ENCODE results near the gene RBM22. TPM values are rescaled to one million over a fixed set of nuclear protein-coding genes. Genes with fewer than 3 reads are reported as not detected.

RBM22 gene
- total and polyA plus RNA-seq, 2 of the 4 experiments (the other 2 are of a cell fraction), result 26.2 to 34.2 TPM

DNA sequence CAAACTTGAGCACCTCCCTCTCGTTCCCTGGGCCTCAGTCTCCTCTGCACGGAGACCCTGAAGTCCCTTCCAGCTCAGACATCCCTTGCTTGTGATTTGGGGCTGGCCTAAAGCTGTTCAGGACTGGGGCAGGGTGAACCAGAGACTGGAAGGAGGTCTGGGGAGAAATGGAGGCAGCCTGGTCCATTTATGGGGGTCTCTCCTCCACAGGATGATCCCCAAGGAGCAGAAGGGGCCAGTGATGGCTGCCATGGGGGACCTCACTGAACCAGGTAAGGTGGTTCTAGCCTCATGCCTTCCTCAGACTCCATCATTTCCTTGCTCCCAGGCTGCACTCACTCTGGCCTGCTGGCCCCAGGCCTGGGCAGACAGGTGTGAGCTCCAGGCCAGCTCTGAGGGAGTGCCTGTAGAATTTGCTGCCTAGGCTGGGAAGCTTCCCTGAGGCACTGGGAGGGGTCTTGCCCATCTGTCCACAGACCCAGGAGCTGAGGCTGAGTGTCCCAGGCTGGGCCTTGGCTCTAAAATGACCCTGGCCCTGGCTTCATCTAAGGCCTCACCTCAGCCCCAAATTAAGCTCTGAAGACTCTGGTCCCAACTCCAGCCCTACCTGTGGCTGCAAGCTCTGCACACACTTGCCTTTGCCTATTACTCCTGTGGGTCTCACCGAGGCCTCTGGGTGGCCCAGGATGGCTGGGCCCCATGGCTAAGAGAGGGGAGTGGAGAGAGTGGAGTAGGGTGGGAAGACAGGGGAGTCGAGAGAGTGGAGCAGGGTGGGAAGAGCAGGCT lies 37.9 kb downstream of the RBM22 start:
- no peak overlapping the region for H2AFZ ChIP-seq (replicated peaks; ENCODE audit: low read length, poor library complexity)
- ChIA-PET POLR2A (ENCODE audit: unreplicated experiment) (no interaction called here), CTCF (interaction anchor here (0.7 kb wide), 1 partner anchor 101 kb away, joined by 3 read pairs; no protein-coding TSS in a partner anchor)
- no peak overlapping the region for H2BK15ac ChIP-seq (ENCODE audit: low read depth, low read length)
- no peak overlapping the region for H3K18ac ChIP-seq (ENCODE audit: low read depth, low read length)
- H3K27me3 ChIP-seq (ENCODE audit: control insufficient read depth, insufficient read depth, low read length), result peaks cover 9% of the 10 kb centered on the region
- no peak for ATAC-seq (ENCODE audit: low read depth)
- H3K4me1 ChIP-seq (ENCODE audit: control insufficient read depth, insufficient read depth, low read length), result peaks cover 12% of the 10 kb centered on the region
- in situ Hi-C loops (cut with MboI; ENCODE audit: low sequenced_read_pairs) (no loop called here), intact Hi-C loops (cut with micrococcal nuclease) (no loop called here), dilution Hi-C loops (cut with HindIII; ENCODE audit: low sequenced_read_pairs, unreplicated experiment) (no loop called here)
- no peaks in the 10 kb centered on the region for H3K9me3 ChIP-seq (ENCODE audit: control insufficient read depth, insufficient read depth, low read length)
- H3K9ac ChIP-seq (ENCODE audit: low read depth, low read length), result no peak overlapping the region
- H3K56ac ChIP-seq (ENCODE audit: extremely low read depth, insufficient read depth, low read length), result no peak overlapping the region
- no peak overlapping the region for H2BK120ac ChIP-seq (ENCODE audit: low read depth, low read length)
- DNase-seq, result no peak
- H2BK5ac ChIP-seq (ENCODE audit: low read depth, low read length, poor library complexity, severe bottlenecking), result no peak overlapping the region
- H3K27ac ChIP-seq (ENCODE audit: insufficient read depth, low read length), result no peak overlapping the region
- WGBS, 2 experiments (ENCODE audit: extremely low coverage in 2 of 2, insufficient read length in 1 of 2), result no CpG with 5 or more reads among the region's 4 CpGs
- H4K91ac ChIP-seq (ENCODE audit: insufficient read depth, low read depth, low read length), result no peak overlapping the region
- H3K79me1 ChIP-seq (ENCODE audit: low read depth in 1 of 2, low read length in 2 of 2), result no peaks in the 10 kb centered on the region
- no peaks in the 10 kb centered on the region; the same call in 1 of the 2 replicates for H4K20me1 ChIP-seq (ENCODE audit: insufficient read depth, low read length)
- H2AK5ac ChIP-seq (ENCODE audit: low read depth, low read length), result no peak overlapping the region
- H3K4me2 ChIP-seq (ENCODE audit: low read depth, low read length), result no peak overlapping the region
- no peak overlapping the region for H3K14ac ChIP-seq (replicated peaks; ENCODE audit: low read depth, low read length)
- H4K5ac ChIP-seq (ENCODE audit: low read depth, low read length), result no peak overlapping the region
- no TSS peak for BruUV-seq (replicated peaks)
- H3K4me3 ChIP-seq (ENCODE audit: insufficient read depth, low read depth, low read length), result no peak overlapping the region
- peaks cover 4% of the 10 kb centered on the region; the same call in 1 of the 2 replicates for H3K9me1 ChIP-seq (ENCODE audit: insufficient read depth, low read length)
- no peak overlapping the region for H3K23ac ChIP-seq (ENCODE audit: low read depth, low read length)
- no peak overlapping the region for H3K4ac ChIP-seq (ENCODE audit: low read depth, low read length)
- no peaks in the 10 kb centered on the region for H3K36me3 ChIP-seq (ENCODE audit: control insufficient read depth, insufficient read depth, low read length)
- no peak overlapping the region for H2BK20ac ChIP-seq (ENCODE audit: low read depth, low read length)
- H2AK9ac ChIP-seq (replicated peaks; ENCODE audit: low read depth, low read length, poor library complexity), result no peak overlapping the region
- no peak overlapping the region for H4K8ac ChIP-seq (ENCODE audit: low read depth in 2 of 2, low read length in 2 of 2)
- TF ChIP-seq FOS (IDR thresholded peaks at IDR 0.05; ENCODE audit: low read depth, low read length) (no peak), MAZ (IDR thresholded peaks at IDR 0.05; ENCODE audit: borderline replicate concordance, low read depth, low read length) (no peak), CHD1 (IDR thresholded peaks at IDR 0.05; ENCODE audit: low read depth, low read length) (no peak), RFX5 (IDR thresholded peaks at IDR 0.05; ENCODE audit: low read depth, low read length) (no peak), MAFK (IDR thresholded peaks at IDR 0.05; ENCODE audit: low read depth, low read length) (no peak), POLR2A (IDR thresholded peaks at IDR 0.05; ENCODE audit: low read depth, low read length) (no peak), BHLHE40 (IDR thresholded peaks at IDR 0.05; ENCODE audit: low read depth, low read length) (no peak), MXI1 (IDR thresholded peaks at IDR 0.05; ENCODE audit: borderline replicate concordance, low read depth, low read length) (no peak), RAD21 (IDR thresholded peaks at IDR 0.05; ENCODE audit: low read length) (no peak), SMC3 (IDR thresholded peaks at IDR 0.05; ENCODE audit: low read depth, low read length) (no peak), NFE2L2 (IDR thresholded peaks at IDR 0.05; ENCODE audit: low read depth, low read length) (no peak), CEBPB (IDR thresholded peaks at IDR 0.05; ENCODE audit: low read depth, low read length) (no peak)
- TF ChIP-seq, protein P1, sequence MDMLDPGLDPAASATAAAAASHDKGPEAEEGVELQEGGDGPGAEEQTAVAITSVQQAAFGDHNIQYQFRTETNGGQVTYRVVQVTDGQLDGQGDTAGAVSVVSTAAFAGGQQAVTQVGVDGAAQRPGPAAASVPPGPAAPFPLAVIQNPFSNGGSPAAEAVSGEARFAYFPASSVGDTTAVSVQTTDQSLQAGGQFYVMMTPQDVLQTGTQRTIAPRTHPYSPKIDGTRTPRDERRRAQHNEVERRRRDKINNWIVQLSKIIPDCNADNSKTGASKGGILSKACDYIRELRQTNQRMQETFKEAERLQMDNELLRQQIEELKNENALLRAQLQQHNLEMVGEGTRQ (IDR thresholded peaks at IDR 0.05; ENCODE audit: low read depth, low read length), result no peak
- TF ChIP-seq, protein P2, sequence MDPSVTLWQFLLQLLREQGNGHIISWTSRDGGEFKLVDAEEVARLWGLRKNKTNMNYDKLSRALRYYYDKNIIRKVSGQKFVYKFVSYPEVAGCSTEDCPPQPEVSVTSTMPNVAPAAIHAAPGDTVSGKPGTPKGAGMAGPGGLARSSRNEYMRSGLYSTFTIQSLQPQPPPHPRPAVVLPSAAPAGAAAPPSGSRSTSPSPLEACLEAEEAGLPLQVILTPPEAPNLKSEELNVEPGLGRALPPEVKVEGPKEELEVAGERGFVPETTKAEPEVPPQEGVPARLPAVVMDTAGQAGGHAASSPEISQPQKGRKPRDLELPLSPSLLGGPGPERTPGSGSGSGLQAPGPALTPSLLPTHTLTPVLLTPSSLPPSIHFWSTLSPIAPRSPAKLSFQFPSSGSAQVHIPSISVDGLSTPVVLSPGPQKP (IDR thresholded peaks at IDR 0.05; ENCODE audit: borderline replicate concordance, low read depth, low read length), result no peak
- TF ChIP-seq, protein P3, sequence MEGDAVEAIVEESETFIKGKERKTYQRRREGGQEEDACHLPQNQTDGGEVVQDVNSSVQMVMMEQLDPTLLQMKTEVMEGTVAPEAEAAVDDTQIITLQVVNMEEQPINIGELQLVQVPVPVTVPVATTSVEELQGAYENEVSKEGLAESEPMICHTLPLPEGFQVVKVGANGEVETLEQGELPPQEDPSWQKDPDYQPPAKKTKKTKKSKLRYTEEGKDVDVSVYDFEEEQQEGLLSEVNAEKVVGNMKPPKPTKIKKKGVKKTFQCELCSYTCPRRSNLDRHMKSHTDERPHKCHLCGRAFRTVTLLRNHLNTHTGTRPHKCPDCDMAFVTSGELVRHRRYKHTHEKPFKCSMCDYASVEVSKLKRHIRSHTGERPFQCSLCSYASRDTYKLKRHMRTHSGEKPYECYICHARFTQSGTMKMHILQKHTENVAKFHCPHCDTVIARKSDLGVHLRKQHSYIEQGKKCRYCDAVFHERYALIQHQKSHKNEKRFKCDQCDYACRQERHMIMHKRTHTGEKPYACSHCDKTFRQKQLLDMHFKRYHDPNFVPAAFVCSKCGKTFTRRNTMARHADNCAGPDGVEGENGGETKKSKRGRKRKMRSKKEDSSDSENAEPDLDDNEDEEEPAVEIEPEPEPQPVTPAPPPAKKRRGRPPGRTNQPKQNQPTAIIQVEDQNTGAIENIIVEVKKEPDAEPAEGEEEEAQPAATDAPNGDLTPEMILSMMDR (conservative IDR thresholded peaks at IDR 0.05; ENCODE audit: low read depth, low read length), result no peak

Data from IMR-90 (cell line).